Subcutaneous abdominal adipose tissue (tissue), 5 donors: ENCODE data around the gene SPA17.
A peak's percentile ranks its signal among the peaks of the same experiment; 100 is the strongest.

Experiments
- H3K27ac ChIP-seq: one replicate; pipeline ENCODE4 v1.7.0; 2013; ENCODE audit warnings: low read depth, mild to moderate bottlenecking, inconsistent platforms, low read length, moderate library complexity
- H3K27me3 ChIP-seq, 5 donors: one replicate each; pipeline ENCODE4 v1.7.0; 2013; ENCODE audit warnings: low read length in 5 of 5, inconsistent platforms in 1 of 5; ENCODE audit not compliant: control insufficient read depth in 5 of 5, insufficient read depth in 4 of 5
- H3K36me3 ChIP-seq, 5 donors: one replicate each; pipeline ENCODE4 v1.7.0; 2013; ENCODE audit warnings: low read length in 5 of 5; ENCODE audit not compliant: control insufficient read depth in 5 of 5, insufficient read depth in 5 of 5
- H3K4me1 ChIP-seq, 5 donors: one replicate each; pipeline ENCODE4 v1.7.0; 2013; ENCODE audit warnings: low read length in 5 of 5, mild to moderate bottlenecking in 3 of 5, moderate library complexity in 1 of 5; ENCODE audit not compliant: control insufficient read depth in 5 of 5, insufficient read depth in 5 of 5
- H3K4me3 ChIP-seq, 5 donors: one replicate each; pipeline ENCODE4 v1.7.0; 2013; ENCODE audit warnings: low read length in 5 of 5, low read depth in 1 of 5
- H3K9ac ChIP-seq, 5 donors: one replicate each; pipeline ENCODE4 v1.7.0; 2013; ENCODE audit warnings: low read length in 5 of 5, mild to moderate bottlenecking in 4 of 5, moderate library complexity in 3 of 5
- H3K9me3 ChIP-seq, 5 donors: one replicate each; pipeline ENCODE4 v1.7.0; 2013; ENCODE audit warnings: low read length in 5 of 5; ENCODE audit not compliant: control insufficient read depth in 5 of 5
- donor health status: healthy.
- donor health status: healthy.
- donor health status: healthy.
- donor health status: healthy.
- donor health status: healthy.

SPA17 gene

DNA sequence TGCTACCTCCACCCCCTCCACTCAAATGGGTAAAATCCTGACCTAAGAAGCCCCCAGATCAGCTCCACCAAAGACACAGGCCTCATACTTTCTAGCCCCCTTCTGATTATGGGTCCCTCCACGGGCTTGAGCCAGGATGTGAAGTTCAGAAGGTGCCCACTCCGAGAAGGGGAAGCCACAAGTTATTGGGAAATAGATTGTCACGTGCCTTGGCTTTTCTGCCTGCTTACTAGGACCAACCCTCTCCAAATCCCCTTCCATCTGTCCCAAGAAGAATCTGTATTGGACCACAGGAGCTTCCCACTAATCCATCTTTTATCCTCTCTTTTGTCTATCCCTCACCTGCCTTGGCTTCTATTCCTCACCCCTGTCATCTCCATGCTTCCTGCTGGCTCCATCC is 63.0 kb downstream of the SPA17 start:
- Histone ChIP-seq H3K9me3 (no peaks in the 10 kb centered on the region), H3K9ac (no peak overlapping the region), H3K27me3 (peaks cover 1 to 19% (median 10%) of the 10 kb centered on the region in 5 donors), H3K27ac (no peak overlapping the region), H3K4me1 (peaks cover 2 to 18% (median 17%) of the 10 kb centered on the region in 5 donors), H3K36me3 (no peaks in the 10 kb centered on the region), H3K4me3 (no peak overlapping the region)

DNA sequence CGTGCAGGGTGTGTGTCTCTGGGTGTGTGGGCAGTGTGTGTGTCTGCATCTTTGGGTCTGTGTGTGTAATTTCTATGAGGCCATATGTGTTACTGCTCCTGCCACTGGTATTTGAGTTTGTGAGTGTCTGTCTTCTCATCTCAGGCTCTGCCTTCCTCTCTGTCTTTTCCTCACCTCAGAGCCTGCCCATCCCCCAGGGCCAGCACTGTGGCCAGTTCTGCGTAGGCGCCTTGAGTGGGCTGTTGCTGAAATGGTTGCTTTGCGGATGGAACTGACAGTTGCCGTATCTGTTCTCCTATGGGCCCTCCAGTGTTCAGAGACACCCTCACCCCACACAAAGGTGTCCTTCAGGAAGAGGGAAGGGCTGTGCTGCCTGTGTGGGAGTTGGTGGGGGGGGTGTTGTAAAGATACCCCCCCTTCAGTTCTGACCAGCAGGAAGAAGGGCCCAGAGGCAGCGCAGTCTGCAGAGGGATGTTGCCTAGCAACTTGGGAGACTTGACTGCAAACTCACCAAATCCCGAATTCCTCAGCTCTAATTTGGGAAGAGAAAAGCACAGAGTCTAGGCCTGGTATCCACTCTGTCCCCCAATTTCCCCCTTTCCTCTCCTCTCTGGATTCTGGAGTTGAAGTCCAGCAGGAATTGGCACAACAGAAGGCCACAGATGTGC is 64.1 kb downstream of the SPA17 start:
- Histone ChIP-seq H3K4me3 (no peak overlapping the region), H3K27me3 (peaks cover 6 to 22% (median 16%) of the 10 kb centered on the region in 5 donors), H3K9ac (no peak overlapping the region), H3K4me1 (peaks cover 2 to 18% (median 17%) of the 10 kb centered on the region in 5 donors), H3K36me3 (no peaks in the 10 kb centered on the region), H3K9me3 (no peaks in the 10 kb centered on the region), H3K27ac (no peak overlapping the region)

DNA sequence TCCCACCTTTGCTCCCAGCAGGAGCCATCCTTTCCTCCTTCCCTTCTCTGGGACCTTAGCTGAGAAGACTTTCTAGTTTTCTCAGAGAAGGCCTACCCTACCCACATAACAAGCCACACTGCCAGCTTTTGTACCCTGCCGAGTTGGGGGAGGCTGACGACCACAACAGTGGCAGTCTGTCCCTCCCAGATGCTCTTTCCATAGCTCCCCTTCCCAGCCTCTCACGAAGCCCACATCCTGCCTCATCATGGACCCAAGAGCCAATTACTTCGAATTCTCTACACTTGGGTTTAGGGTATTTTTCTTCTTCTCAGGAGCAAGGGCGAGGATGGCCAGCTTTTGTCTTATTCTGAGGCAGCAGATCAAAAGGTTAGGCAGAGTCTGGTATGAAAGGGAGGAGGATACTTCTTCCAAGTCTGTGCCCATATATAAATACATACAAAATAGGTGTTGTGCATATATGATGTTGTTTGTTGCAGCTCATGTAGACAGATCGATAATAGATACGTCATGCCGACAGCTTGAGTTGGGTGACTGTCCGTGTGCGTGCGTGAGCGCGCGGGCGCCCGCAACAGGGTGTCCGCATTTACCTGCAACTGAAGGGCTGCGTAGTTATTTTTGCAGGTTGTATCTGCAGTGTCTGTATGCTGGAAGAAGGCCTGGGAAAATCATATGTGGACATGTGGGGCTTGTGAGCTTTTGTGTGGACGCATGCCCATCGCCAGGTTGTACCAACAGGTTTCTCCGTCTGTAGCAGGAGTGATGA is 65.2 kb downstream of the SPA17 start:
- Histone ChIP-seq H3K36me3 (no peaks in the 10 kb centered on the region), H3K9me3 (no peaks in the 10 kb centered on the region), H3K4me1 (peaks cover 2 to 18% (median 17%) of the 10 kb centered on the region in 5 donors), H3K27me3 (peaks cover 9 to 25% (median 17%) of the 10 kb centered on the region in 5 donors), H3K4me3 (peak overlapping the region in 4 of 5 donors; percentile 38 to 64 (median 54)), H3K27ac (no peak overlapping the region), H3K9ac (no peak overlapping the region)

DNA sequence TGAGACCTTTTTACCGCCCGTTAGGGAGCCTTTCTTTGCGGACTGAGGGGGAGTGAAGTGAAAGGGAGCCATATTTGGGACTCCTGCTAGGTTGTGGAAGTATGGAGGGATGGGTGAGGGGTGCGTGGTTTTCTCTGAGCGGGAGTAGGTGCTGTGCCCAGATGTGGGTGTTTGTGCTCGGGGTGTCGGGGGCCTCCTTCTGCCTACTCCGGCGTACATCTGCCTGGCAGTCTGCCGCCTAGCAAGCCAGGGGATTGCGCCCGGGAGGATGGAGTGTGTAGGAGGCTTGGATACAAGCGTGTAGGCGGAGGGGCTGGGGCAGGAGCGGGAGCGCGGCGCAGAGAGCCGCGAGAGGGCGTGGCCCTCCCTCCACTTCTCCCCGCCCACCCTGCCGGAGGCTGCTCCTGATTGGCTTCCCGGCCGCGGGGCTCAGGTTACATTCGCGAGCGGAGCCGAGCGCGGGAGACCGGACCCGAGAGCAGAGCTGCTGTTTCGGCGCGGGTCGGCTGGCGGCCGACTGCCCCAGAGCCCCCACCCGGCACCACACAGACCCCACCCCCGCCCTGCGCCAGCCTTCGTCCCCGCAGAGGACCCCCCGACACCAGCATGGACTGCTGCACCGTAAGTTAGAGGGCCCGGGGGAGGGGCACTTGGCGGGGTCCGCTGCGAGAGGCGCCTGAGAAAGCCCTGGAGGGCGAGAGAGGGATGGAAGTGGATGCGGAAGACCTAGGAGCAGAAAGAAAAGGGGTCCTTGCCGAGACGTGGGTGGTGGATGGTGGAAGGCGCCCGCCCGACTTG is 66.0 kb downstream of the SPA17 start, which contains the start of gene NRGN:
Gene NRGN, plus strand, starts transcription at position 464 of the 798 bp plus-strand sequence. Its CDS starts 143 bp downstream, at position 607.
- H3K9ac ChIP-seq: peak within 1 kb of the TSS in 1 of 5 donors; percentile 2
- no peak within 1 kb of the TSS for H3K27ac ChIP-seq
- H3K36me3 ChIP-seq: no peaks in the 10 kb centered on the region
- peaks cover 2 to 18% (median 17%) of the 10 kb centered on the region in 5 donors for H3K4me1 ChIP-seq
- peak within 1 kb of the TSS; percentile 38 to 64 (median 63) for H3K4me3 ChIP-seq
- H3K9me3 ChIP-seq: no peaks in the 10 kb centered on the region
- peaks cover 9 to 25% (median 19%) of the 10 kb centered on the region in 5 donors for H3K27me3 ChIP-seq

DNA sequence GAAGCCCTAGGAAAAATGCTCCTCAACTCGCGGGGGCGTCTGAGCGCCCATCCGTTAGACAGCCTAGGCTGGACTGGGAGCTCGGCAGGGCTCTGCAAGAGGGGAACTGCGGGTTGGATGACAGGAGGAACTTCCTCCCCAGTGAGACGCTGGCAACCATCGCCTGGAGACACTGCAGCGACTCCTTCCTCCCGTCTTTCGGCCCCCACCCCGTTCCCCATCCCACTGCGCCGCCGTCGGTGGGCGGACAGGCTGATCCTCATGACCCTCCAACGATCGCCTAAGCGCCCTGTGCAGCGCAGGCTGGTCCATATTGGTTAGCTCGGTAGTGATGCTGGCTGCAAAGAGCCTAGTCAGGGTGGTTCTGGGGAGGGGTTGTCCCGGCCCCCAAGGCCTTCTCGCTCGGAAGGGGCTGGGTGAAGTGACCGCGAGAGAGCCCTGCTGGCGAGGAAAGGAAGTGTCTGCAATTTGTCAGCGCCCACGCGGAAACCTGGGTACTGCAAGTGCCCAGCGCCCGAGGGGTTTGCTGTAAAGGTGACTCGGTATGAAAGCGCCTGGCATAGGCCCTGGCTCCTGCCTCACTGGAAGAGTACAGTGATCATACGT is 66.7 kb downstream of the SPA17 start:
- Histone ChIP-seq H3K4me3 (peak overlapping the region in 4 of 5 donors; percentile 62 to 64 (median 64)), H3K36me3 (no peaks in the 10 kb centered on the region), H3K27me3 (peaks cover 13 to 30% (median 23%) of the 10 kb centered on the region in 5 donors), H3K27ac (no peak overlapping the region), H3K9ac (peak overlapping the region in 1 of 5 donors; percentile 2), H3K9me3 (no peaks in the 10 kb centered on the region), H3K4me1 (peaks cover 2 to 18% (median 17%) of the 10 kb centered on the region in 5 donors)

DNA sequence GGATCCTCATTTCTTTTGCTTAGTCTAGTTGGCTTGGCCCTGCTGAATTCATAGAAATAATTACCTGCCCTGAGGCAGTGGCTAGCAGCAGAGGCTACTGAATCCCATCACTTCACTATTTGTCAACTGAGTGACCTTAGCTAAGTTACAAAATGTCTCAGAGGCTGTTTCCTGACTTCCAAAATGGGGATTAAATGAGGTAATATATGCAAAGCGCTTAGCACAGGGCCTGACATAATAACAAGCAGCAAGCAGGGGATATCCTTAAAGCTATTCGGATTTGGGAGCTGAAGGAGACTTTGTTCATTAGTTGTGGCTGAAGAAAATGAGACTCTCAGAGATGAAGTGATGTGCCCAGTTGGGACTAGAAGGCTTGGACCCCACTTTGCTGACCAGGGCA is 68.9 kb downstream of the SPA17 start:
- Histone ChIP-seq H3K9ac (no peak overlapping the region), H3K9me3 (no peaks in the 10 kb centered on the region), H3K27ac (no peak overlapping the region), H3K4me1 (peaks cover 7 to 35% (median 33%) of the 10 kb centered on the region in 5 donors), H3K36me3 (no peaks in the 10 kb centered on the region), H3K4me3 (no peak overlapping the region), H3K27me3 (peaks cover 23 to 37% (median 33%) of the 10 kb centered on the region in 5 donors)

DNA sequence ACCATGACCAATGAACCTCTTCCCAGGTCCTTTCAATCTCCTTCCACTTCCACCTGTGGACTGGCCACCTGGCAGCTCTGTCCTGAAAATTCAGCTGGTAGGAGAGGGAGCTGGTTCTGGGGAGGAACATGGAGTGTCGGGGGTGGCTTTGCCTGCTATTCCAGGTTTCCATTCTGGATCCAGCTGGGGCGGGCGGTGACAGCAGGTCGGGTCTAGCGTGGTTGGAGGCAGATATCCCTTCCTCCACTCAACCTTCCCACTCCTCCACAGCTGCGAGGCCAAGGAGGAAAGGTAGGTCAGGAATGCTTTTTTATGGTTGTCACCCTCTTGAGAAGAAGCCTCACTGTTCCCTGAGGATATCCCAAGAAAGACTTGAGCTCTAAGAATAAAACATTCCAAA is 69.3 kb downstream of the SPA17 start:
- Histone ChIP-seq H3K4me1 (peaks cover 8 to 40% (median 35%) of the 10 kb centered on the region in 5 donors), H3K36me3 (no peaks in the 10 kb centered on the region), H3K9ac (no peak overlapping the region), H3K9me3 (no peaks in the 10 kb centered on the region), H3K4me3 (no peak overlapping the region), H3K27ac (no peak overlapping the region), H3K27me3 (peaks cover 25 to 38% (median 33%) of the 10 kb centered on the region in 5 donors)

DNA sequence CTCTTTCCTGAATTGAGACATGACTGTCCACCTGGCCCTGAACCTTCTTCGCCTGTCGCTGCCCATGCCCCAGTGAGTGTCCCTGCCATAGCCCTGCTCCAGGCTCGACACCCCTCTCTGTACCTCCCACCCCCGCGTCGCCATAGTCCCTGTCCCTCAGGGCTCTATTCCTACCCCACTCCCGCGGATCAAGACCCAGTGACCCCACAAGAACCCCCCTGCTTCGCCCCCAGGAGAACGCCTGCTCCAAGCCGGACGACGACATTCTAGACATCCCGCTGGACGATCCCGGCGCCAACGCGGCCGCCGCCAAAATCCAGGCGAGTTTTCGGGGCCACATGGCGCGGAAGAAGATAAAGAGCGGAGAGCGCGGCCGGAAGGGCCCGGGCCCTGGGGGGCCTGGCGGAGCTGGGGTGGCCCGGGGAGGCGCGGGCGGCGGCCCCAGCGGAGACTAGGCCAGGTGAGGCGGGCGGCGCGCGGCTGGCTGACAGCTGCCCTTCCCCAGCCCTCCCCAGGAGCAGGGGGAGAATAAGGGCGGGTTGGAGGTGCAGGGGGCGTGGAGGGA is 71.6 kb downstream of the SPA17 start:
- Histone ChIP-seq H3K4me3 (peak overlapping the region in 1 of 5 donors; percentile 76), H3K4me1 (peaks cover 8 to 53% (median 33%) of the 10 kb centered on the region in 5 donors), H3K27me3 (peaks cover 28 to 40% (median 32%) of the 10 kb centered on the region in 5 donors), H3K27ac (no peak overlapping the region), H3K9me3 (no peaks in the 10 kb centered on the region), H3K9ac (no peak overlapping the region), H3K36me3 (peaks cover 0 to 3% (median 0%) of the 10 kb centered on the region in 5 donors)
